HEK293T (cell line): ENCODE data around the gene C16orf96.

Source experiments
- BHLHE40 ChIP-seq: fragments of 450-650 bp; IDR thresholded peaks from 2 replicates; pipeline ENCODE4 v1.6.1; 2016; ENCODE audit warnings: mild to moderate bottlenecking, moderate library complexity, borderline replicate concordance
- ELF4 ChIP-seq: fragments of 450-650 bp; IDR thresholded peaks from 2 replicates; pipeline ENCODE4 v1.6.1; 2017; ENCODE audit warnings: antibody characterized with exemption
- FOXK2 ChIP-seq: fragments of 450-650 bp; IDR thresholded peaks from 2 replicates; pipeline ENCODE4 v1.6.1; 2016; ENCODE audit warnings: mild to moderate bottlenecking
- HDGF ChIP-seq: fragments of 450-650 bp; IDR thresholded peaks from 2 replicates; pipeline ENCODE4 v1.6.1; 2017; ENCODE audit warnings: antibody characterized with exemption, borderline replicate concordance
- LEF1 ChIP-seq: fragments of 450-650 bp; IDR thresholded peaks from 2 replicates; pipeline ENCODE4 v1.6.1; 2017; ENCODE audit warnings: mild to moderate bottlenecking, borderline replicate concordance
- NFRKB ChIP-seq: fragments of 450-650 bp; IDR thresholded peaks from 2 replicates; pipeline ENCODE4 v1.6.1; 2016; ENCODE audit warnings: mild to moderate bottlenecking, moderate library complexity
- SP1 ChIP-seq: fragments of 450-650 bp; IDR thresholded peaks from 2 replicates; pipeline ENCODE4 v1.6.1; 2017
- SUZ12 ChIP-seq: fragments of 450-650 bp; IDR thresholded peaks from 2 replicates; pipeline ENCODE4 v1.6.1; 2016; ENCODE audit warnings: mild to moderate bottlenecking
- TARDBP ChIP-seq: fragments of 450-650 bp; IDR thresholded peaks from 2 replicates; pipeline ENCODE4 v1.6.1; 2016
- ZNF384 ChIP-seq: fragments of 450-650 bp; IDR thresholded peaks from 2 replicates; pipeline ENCODE4 v1.6.1; 2016

DNA sequence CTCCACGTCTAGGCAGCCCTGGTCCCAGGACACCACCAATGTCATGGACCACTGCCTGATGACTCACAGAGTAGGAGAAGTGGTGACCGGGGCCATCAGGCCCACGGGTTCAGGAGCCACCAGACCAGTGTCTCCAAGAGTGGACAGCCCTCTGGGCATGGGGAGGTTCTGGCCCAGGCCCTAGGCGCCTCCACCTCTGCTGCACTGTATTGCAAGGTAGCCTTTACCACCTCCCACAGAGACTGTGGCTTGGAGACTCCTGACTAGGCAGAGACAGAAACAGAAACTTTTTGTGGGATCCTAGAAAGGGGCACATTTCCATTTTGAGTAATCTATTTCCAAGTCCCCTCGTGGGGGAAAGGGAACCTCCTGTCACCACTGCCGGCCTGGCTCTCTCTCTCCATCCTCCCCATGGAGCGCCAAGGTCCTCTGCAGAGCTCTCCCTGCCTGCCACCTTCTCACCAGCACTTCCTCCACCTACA, 20.5 kb upstream of the C16orf96 start:
- no peak for TF ChIP-seq FOXK2
- no peak for TF ChIP-seq SP1
- no peak for TF ChIP-seq ZNF384
- TF ChIP-seq HDGF, result no peak
- no peak for TF ChIP-seq NFRKB
- no peak for TF ChIP-seq BHLHE40
- TF ChIP-seq LEF1, result no peak
- TF ChIP-seq ELF4, result no peak
- no peak for TF ChIP-seq TARDBP
- TF ChIP-seq SUZ12, result no peak
